ENCODE data around the gene METTL24.
"Not testable (repeated sequence)": the region's sequence is repeated elsewhere in the genome, so short reads cannot be mapped to it uniquely, and the experiment has no call there.

The METTL24 gene

GRCh38 chr6:110359556-110359955 is 1.4 kb upstream of the METTL24 start:
- DNase-seq: no peak

DNA sequence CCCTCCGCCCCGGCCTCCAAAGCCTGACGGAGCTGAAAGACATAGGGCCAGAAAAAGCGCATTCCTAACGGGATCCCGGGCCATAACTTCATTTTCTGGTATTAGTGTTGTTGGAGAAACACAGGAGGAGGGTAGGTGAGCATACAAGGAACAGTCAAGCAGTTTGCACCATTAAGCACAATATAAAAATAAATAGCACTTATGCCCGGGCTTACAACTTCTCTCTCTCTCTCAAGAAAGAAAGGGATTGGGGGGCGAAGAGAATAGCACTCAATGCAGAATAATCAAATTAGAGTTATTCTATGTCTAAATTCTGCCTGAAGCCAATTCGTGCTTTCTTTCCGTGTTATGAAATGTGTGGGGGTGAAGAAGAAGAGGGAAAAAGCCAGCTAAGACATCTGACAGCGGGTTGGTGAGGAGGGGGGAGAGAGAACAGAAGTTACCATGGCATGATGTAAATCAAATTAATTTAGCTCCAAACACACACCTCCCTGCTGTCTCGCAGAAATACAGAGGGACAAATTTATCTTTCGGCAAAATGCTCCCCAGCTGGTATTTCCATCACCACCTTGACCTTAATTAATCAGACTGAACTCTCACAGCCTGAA is 508 bp upstream of the METTL24 start:
- no peak for DNase-seq

DNA sequence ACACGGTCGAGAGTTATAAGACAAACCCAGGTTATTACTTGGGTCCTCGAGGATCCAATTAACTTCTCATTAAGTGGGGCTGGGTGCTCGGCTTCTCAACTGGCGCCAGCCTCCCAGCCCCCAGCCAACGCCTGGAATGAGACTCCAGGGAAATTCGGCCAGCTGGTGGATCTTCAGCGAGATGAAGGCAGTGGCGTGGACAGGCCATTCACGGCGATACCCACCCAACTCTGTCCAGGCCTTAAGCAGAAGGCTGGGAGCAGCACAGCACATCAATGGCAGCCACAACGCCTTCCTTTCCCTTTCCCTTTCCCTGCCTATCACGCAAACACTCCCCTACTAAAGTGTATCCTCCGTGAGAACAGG is 868 bp downstream of the METTL24 start:
- no peak for DNase-seq

- DNase-seq: no peak
Observed at GRCh38 chr6:110356778-110357177, 1.4 kb downstream of the METTL24 start.

- no peak for DNase-seq
Observed at GRCh38 chr6:110355727-110356126, 2.4 kb downstream of the METTL24 start.

DNA sequence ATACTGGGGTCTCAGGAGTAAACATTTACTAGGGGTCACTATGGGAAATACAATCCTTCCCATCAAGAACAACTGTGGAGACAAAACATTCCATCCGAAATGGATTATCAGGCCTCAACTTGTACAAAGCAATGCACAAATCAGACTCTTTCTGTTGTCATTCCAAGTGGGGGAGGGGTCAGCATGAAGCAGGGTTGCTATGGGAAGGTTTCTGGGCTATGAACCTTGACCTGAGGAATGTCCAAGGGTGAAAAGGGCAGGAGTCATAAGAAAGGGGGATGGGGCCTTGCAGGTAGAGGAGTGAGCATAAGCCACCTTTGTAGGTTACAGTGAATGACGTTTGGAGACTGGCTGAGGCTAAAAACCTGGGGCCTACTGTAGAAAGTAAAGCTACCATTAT is 3.1 kb downstream of the METTL24 start:
- no peak for DNase-seq

DNA sequence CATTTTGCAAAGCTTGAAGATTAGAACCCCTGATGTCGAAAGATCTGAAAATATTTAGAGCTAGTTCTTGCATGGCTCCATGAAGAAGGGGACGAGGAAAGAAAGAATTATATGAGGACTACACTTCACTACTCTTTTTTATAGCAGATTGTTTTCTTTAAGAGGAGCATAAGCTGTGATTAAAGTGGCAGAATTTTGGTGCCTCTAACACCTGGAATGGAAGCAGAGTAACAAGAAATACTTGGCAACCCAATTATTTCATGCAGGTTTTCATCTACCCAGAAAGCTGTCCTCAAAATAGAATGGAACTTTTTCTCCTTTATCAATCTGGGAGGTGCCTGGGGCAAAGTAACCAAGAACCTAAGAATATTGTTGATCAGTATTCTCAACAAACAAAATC is 4.0 kb downstream of the METTL24 start:
- DNase-seq: no peak

GRCh38 chr6:110353457-110354001 is 4.6 kb downstream of the METTL24 start:
- no peak for DNase-seq

DNA sequence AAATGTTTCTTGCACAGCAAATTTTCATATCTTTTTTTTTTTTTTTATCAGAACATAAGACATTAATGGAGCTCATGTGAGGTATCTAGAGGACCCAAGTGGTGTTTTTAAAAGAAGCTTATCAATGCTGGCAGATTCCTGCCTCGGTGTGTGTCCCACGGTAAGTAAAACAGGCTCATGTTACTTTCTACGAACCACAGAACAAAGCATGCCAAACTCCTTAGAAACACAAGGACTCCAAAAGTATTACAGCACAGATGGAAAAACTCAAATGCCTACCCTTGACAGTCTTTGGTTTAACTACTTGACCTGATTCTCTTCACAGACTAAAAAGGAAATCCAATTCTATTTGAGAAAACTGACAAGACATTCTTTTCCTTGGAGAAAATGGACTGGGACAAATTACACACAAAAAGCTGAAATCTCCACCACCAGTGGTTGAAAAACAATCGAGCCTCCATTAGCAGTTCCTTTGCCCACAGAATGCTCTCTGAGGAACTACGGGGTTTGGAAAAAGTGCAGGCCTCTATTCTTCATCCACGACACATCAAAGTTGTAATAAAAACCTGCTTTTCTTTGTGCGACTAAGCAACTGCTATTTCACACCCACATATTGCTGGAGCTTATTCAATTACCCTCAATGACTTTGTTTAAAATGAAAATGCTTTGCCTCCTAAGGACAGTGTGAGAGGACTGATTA is 5.4 kb downstream of the METTL24 start:
- no peak for DNase-seq

DNA sequence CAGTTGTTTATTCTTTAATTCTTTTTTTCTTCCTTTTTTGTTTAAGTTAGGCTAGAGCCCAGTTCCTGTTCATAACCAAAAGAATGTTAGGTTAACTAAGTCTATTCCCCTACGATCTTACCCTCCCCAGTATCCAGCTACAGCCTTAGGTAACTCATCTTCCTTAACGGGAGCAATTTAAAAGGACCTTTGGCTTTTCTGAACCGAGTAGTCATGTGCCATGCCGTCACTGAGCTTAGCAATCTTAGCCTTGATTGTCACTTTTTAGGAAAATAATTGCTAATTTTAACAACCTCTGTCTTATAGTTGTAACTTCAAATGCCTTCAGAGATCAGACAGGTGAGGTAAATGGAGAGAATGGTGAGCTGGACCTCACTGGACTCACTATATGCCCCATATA is 6.2 kb downstream of the METTL24 start:
- DNase-seq: no peak

DNA sequence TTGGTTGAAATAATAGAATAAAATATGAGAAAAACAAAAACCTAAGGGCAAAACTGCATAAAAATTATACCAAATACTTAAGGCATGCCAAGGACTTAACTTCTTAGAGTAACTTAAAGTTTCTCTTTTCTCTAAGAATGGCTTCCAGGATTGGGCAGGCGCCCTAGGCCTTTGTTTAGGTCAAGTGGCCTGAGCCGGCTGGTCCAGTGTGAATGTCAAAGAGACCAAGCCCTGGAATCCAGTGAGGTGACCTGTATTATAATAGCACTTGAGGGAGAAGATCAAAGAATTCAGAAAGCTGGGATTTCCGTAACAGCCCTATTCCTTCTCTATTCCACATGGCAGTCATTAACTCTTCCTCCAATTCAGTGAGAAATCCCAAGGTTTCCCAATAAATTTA is 6.6 kb downstream of the METTL24 start:
- DNase-seq: no peak

GRCh38 chr6:110350593-110350992 is 7.6 kb downstream of the METTL24 start:
- not testable (repeated sequence) for DNase-seq

- no peak for DNase-seq
Observed at GRCh38 chr6:110348961-110349690, 9.0 kb downstream of the METTL24 start.

DNA sequence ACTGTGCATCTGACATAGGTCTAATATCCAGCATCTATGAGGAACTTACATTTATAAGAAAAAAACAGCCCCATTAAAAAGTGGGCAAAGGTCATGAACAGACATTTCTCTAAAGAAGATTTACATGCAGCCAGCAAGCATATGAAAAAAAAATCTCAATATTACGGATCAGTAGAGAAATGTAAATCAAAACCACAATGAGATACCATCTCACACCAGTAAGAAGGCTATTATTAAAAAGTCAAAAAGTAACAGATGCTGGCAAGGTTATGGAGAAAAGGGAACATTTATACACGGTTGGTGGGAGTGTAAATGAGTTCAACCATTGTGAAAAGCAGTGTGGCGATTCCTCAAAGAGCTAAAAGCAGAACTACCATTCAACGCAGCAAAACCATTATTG is 13.1 kb downstream of the METTL24 start:
- no peak for DNase-seq

DNA sequence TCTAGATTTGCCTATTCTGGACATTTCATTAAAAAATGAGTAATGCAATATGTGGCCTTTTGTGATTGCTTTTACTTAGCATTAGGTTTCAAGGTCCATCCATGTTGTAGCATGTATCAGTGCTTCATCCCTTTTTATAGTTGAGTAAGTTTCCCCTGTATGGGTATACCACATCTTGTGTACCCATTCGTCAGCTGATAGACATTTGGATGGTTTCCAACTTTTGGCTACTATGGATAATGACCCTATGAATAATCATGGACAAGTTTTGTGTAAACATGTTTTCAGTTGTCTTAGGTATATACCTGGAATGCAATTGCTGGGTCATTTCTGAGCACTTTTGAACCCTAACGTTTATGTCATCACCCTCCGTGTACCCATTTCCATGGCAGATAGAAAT is 15.4 kb downstream of the METTL24 start:
- DNase-seq: no peak

- DNase-seq: no peak
Observed at GRCh38 chr6:110341663-110342596, 16.2 kb downstream of the METTL24 start.

DNA sequence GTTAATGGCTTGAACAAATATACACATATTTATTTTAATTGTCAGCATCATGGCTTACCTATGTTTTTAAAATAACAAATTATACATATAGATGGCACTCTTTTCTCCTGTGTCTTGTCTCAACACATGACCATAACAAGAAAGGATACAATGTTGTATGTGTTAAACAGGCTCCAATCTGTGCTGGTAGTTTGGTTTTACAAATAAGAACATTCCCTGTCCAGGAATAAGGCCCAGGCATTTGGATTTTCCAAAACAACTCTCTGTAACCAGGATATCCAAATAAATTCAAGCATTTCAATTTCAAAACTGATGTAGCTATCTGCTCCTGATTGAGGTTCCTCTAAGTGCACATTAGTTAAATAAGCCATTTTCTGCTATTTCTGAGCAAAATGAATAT is 17.1 kb downstream of the METTL24 start:
- DNase-seq: no peak

DNA sequence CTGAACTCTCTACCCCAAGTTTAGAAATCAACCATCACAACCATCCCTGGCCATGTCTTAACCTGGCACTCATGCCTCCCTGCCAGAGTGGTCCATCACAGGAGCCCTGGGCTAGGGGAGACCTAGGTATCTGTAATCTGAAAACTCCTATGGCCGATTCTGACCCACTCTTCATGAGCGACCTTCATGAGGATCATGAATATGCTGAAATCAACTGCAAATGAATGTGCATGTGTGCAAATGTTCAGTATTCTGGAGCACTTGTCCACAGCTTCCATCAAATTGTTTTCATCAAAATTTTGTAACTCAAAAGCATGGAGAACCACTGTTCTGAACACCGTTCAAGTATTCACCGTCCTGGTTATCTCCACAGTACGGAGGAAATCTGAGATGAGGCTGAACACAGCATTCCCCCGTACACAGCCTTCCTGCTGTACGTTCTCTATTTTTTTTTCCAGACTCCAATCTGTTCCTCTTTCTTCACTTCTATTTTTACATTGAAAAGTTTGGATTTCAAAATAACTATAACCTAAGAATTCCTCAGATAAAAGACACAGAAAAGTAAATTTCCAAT is 17.7 kb downstream of the METTL24 start:
- no peak for DNase-seq

DNA sequence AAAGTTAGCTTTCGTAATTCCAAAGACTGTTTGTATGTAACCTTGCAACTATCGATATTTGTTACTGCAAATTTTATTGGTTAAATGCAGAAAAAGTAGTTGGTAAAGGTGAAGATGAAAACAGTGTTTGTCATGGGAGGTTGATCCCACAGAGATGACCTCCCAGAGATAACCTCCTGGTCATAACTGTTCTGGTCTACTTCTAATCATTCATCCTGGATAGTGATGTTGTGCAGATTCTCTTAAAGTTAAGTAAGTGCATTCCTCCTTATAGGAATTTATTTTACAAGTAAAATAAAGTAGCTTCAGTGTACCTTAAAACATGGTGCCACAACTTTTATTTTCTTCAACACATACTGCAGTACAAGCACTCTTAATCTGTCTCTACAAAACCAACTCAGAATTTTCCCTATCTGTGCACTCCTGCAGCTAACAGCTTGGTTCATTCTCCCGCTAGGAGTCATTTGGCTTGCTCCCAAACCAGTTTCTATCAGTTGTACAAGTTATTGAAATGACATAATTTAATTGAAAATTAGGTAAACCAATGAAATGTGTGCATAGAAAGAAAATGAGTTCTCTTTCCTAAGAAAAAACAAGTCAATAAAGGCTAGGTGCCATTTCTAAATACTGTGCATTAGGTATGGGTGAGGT is 19.2 kb downstream of the METTL24 start:
- DNase-seq: no peak

DNA sequence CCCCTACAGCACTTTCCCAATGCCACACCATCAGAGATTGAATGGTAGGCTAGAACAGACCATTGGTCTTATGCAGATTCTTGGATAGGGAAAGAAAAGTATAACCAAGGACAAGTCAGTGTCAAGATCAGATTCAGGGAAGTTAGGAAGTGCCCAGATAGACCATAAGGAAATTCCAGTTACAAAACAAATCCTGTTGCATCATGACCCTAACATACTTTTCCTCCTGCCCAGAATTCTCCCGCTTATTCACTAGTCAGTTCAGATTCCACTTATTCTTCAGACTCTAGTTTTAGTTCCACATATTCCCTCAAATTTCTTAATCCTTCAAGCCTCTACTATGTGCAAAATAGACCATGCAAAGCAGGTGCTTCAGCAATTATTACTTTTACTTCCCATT is 20.7 kb downstream of the METTL24 start:
- DNase-seq: no peak

DNA sequence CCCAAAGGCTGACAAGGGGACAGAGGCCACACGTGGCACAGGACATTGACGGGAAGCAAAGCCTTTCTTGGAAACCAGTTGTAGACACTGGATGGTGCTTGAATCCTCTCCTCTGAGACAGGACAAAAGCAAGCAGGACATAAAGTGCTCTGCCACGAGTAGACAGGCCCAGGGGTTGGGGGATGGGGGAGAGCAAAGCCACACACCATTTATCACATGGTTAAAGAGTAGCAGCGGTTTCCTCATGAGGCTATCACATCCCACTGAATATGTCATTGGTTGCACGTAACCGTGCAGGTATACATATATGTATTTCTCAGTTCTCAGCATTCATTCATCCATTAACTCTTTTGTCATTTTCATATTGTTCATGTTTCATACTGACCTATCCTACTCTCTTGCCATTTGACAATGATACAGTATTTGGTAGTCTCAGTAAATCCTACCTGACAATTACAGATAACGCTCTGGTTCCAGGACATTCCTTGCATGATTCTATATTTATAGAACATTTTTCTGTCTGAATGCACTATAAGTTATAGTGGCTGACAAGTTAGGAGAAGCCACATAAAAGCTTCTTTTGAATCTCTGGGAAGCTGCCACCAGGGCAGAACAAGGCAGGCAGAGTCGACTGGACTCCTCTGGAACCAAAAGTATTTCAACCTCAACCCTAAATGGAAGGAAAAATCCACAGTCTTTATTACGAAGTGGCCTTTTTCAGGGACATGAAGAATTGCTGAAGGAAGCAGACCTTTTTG is 23.5 kb downstream of the METTL24 start:
- DNase-seq: no peak
